Skeletal muscle satellite cell (primary cell): Measurements from ENCODE around the gene MAN2A1.
"Not testable (repeated sequence)": the region's sequence is repeated elsewhere in the genome, so short reads cannot be mapped to it uniquely, and the experiment has no call there.

ENCODE experiments used
- H3K27me3 ChIP-seq: 2 replicates; pipeline ENCODE4 v1.7.0; 2013; ENCODE audit warnings: low read length; ENCODE audit not compliant: control insufficient read depth, insufficient read depth
- H3K36me3 ChIP-seq: 2 replicates; pipeline ENCODE4 v1.7.0; 2013; ENCODE audit warnings: mild to moderate bottlenecking, control low read depth, low read length; ENCODE audit not compliant: insufficient read depth
- H3K4me1 ChIP-seq: 2 replicates; pipeline ENCODE4 v1.7.0; 2013; ENCODE audit warnings: low read length; ENCODE audit not compliant: control insufficient read depth, insufficient read depth
- H3K4me2 ChIP-seq: 2 replicates; pipeline ENCODE4 v1.7.0; 2013; ENCODE audit warnings: mild to moderate bottlenecking, low read length
- H3K4me3 ChIP-seq: 2 replicates; pipeline ENCODE4 v1.7.0; 2013; ENCODE audit warnings: low read length
- H3K9ac ChIP-seq: 2 replicates; pipeline ENCODE4 v1.7.0; 2013; ENCODE audit warnings: mild to moderate bottlenecking, low read depth, low read length, moderate library complexity
- H3K9me3 ChIP-seq: replicated peaks from 2 replicates; pipeline ENCODE4 v1.7.0; 2013; ENCODE audit warnings: mild to moderate bottlenecking, control low read depth, low read length

The MAN2A1 gene

DNA sequence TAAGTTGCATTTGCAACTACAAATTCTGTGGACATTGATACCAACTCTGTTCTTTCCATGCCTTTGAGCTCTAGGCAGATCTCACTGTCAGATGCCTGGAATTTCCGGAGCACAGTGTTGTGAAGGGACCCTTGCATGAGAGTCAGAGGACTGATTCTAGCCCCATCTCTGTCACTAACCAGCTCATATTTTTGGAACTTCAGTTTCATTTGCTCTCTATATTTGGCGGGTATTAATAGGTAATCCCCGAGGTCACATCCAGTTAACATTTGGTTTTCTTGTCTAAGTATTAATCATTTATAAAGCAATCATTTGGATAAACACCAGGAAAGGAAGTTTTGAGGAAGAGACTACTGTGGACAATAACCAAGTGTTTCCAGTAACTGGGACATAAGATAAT is 115.7 kb downstream of the MAN2A1 start:
- no peak overlapping the region for H3K4me3 ChIP-seq
- no peaks in the 10 kb centered on the region for H3K27me3 ChIP-seq
- peaks cover 10% of the 10 kb centered on the region for H3K36me3 ChIP-seq
- no peaks in the 10 kb centered on the region for H3K4me1 ChIP-seq
- no peak overlapping the region for H3K4me2 ChIP-seq
- no peak overlapping the region for H3K9ac ChIP-seq
- no peaks in the 10 kb centered on the region for H3K9me3 ChIP-seq

DNA sequence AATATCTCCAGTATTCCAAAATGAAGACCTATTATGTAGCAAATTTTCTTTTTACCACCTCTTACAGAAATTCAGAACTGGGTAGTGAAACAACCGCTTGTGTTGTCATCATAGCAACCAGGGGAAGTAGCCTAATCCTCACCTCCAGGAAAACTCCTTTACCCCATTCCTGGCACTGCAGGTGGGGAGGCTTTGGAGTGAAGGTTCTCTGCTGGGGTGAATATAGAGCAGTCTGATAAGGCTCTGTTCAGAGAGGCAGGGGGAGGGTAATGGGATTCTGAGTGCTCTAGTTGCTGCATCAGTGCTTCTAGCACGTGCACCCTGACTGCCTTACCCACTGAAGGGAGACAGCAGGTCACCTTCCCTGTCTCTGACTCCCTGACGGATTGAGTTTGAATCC is 116.2 kb downstream of the MAN2A1 start:
- Histone ChIP-seq H3K4me3 (no peak overlapping the region), H3K9me3 (no peaks in the 10 kb centered on the region), H3K9ac (no peak overlapping the region), H3K36me3 (peaks cover 10% of the 10 kb centered on the region), H3K4me1 (no peaks in the 10 kb centered on the region), H3K4me2 (no peak overlapping the region), H3K27me3 (no peaks in the 10 kb centered on the region)

DNA sequence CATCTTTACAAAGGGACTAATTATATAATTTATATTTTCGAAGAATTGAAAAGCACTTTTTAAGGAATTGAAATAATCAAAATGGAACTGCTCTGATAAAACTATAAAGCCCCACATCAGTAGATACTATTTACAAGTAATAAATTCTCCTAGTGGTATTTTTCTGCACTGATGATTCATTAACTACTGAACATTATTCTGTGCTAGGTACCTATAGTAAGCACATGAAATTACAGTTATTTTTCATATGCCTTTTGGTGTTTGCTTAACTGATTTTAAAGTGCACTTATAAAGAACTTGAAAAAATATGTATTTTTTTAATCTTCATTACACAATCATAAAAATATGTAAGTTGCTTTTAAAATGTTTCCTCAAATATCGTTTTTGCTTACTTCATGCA is 123.0 kb downstream of the MAN2A1 start:
- H3K27me3 ChIP-seq: no peaks in the 10 kb centered on the region
- no peak overlapping the region for H3K4me2 ChIP-seq
- peaks cover 10% of the 10 kb centered on the region for H3K36me3 ChIP-seq
- no peaks in the 10 kb centered on the region for H3K9me3 ChIP-seq
- H3K9ac ChIP-seq: no peak overlapping the region
- H3K4me1 ChIP-seq: peaks cover 6% of the 10 kb centered on the region
- H3K4me3 ChIP-seq: no peak overlapping the region

DNA sequence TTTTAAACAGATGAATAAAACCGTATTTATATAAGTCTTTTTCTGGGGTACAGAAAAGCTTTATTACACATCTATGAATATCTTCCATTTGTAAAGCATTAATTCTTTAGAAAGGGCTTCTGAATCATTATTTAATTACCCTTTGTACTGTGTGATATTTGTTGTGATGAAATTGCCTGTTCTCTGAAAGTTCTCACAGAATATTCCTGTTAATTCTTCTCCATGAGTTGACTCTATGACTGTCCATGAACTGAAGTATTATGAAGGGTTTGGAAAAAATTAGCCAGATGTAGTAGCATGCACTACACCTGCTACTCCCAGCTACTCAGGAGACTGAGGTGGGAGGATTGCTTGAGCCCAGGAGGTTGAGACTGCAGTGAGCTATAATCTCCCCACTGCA is 127.0 kb downstream of the MAN2A1 start:
- Histone ChIP-seq H3K9me3 (no peaks in the 10 kb centered on the region), H3K4me1 (peaks cover 6% of the 10 kb centered on the region), H3K4me2 (no peak overlapping the region), H3K9ac (no peak overlapping the region), H3K27me3 (no peaks in the 10 kb centered on the region), H3K36me3 (peaks cover 23% of the 10 kb centered on the region), H3K4me3 (no peak overlapping the region)

DNA sequence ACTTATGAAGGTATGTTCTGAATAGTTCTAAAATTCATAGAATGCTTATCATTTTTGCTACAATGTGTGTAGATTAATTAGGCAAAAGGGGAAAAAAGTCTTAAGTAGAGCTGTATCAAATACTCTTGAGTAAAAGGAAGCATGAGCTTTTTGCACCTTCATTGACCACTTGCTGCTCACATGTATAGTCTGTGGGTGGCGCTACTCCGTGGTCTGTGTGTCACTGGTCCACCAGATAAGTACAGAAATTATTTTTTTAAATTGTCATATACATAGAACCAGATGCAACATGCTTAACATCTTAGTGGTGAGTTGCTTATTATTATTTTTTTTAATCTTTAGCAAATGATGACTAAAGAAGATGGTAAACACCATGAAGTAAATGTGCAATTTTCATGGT is 130.2 kb downstream of the MAN2A1 start:
- Histone ChIP-seq H3K9me3 (no peaks in the 10 kb centered on the region), H3K9ac (no peak overlapping the region), H3K27me3 (no peaks in the 10 kb centered on the region), H3K4me2 (no peak overlapping the region), H3K4me1 (peaks cover 18% of the 10 kb centered on the region), H3K4me3 (no peak overlapping the region), H3K36me3 (peaks cover 28% of the 10 kb centered on the region)

DNA sequence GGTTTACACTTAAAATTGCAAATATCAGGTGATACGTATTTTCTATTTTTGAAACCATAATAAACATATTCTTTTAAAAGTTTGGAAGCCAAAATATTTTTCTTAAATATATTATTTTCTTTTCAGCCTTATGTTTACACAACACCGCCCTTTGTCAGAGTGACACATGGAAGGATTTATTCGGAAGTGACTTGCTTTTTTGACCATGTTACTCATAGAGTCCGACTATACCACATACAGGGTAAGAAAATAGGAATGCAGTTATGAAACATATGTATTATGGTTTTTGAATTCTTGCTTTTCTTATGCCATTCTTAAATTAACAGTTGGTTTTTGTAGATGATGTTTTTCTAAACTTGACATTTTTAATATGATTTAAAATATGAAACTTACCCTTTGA is 133.9 kb downstream of the MAN2A1 start:
- Histone ChIP-seq H3K4me2 (peak overlapping the region; percentile 13), H3K4me1 (peaks cover 26% of the 10 kb centered on the region), H3K36me3 (peaks cover 37% of the 10 kb centered on the region), H3K9me3 (no peaks in the 10 kb centered on the region), H3K9ac (peak overlapping the region; percentile 42), H3K4me3 (no peak overlapping the region), H3K27me3 (no peaks in the 10 kb centered on the region)

DNA sequence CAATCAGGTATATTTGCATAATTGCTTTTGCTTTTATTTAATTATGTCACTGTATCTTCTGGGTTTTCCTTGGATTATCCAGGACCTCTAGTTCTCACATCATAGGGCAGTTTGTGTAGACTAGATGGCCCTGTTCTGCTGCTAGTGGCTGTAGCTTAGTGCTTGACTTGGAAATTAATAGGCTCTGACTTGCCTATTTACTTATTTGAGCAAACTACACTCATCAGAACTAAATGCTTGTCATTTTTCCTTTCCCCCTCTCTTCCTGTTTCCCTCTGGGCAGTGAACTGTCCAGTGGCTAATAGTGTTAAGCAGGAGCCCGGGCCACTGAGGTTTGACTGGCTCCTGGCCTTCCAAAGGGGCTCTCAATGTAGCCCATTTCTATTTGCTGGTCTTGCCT is 135.7 kb downstream of the MAN2A1 start:
- peaks cover 32% of the 10 kb centered on the region for H3K4me1 ChIP-seq
- peaks cover 26% of the 10 kb centered on the region for H3K36me3 ChIP-seq
- no peak overlapping the region for H3K4me3 ChIP-seq
- no peaks in the 10 kb centered on the region for H3K9me3 ChIP-seq
- H3K9ac ChIP-seq: peak overlapping the region; percentile 44
- H3K4me2 ChIP-seq: no peak overlapping the region
- no peaks in the 10 kb centered on the region for H3K27me3 ChIP-seq

DNA sequence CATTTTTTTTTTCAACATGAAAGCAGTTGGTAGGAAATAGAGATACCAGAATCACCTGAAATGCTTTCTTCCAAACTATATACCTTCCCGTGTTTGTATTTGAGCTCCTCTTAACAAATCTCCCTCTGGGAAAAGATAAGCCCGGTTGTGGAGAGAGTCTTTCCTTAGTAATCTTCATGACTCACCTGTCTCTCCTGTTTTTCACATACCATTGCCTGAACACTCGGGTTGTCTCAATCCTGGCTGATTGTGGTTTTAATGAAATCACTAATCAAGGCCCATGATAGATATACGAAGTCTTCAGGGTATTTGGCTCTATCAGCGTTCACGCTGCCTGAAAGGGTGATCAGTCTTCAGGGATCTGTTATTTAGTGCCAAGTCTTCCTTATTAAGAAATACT is 136.7 kb downstream of the MAN2A1 start:
- Histone ChIP-seq H3K36me3 (peaks cover 19% of the 10 kb centered on the region), H3K4me2 (no peak overlapping the region), H3K9ac (no peak overlapping the region), H3K4me3 (no peak overlapping the region), H3K27me3 (no peaks in the 10 kb centered on the region), H3K9me3 (no peaks in the 10 kb centered on the region), H3K4me1 (peaks cover 41% of the 10 kb centered on the region)

DNA sequence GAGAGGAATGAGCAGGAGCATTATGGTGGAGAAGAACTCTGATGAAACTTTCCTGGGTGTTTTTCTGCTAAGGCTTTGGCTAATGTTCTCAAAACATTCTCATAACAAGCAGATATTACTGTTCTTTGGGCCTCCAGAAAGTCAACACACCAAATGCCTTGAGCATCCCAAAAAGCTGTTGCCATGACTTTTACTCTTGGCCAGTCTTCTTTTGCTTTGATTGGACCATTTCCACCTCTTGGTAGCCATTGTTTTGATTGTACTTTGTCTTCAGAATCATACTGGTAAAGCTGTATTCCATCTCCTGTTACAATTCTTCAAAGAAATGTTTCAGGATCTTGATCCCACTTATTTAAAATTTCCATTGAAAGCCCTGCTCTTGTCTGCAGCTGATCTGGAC is 139.6 kb downstream of the MAN2A1 start:
- peaks cover 13% of the 10 kb centered on the region for H3K36me3 ChIP-seq
- H3K4me2 ChIP-seq: no peak overlapping the region
- no peak overlapping the region for H3K4me3 ChIP-seq
- peaks cover 44% of the 10 kb centered on the region for H3K4me1 ChIP-seq
- no peak overlapping the region for H3K9ac ChIP-seq
- no peaks in the 10 kb centered on the region for H3K9me3 ChIP-seq
- no peaks in the 10 kb centered on the region for H3K27me3 ChIP-seq

DNA sequence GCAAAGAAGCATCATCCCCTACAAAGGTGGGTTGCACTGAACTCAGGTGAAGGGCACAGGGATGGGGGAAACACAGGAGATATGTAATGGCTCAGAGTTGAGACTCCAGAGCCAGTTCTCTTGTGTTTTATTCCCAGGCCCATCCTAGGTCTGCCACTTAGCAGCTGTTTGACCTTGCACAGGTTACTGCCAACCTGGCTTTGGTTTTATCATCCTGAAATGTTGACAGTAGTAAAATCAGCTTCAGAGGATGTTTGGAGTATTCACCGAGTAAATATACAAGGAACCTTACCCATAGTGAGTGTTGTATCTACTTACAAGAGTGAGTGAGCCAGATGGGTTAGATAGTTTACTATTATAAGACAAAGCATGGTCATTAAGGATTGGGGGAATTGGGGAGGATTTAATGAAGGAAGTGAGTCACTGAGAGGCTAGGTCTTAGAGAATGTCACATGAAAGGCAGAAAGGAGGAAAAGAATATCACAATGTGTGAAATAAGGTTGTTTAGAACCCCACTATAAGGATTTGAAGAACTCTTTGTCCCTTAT is 141.3 kb downstream of the MAN2A1 start:
- Histone ChIP-seq H3K9ac (peak overlapping the region; percentile 54), H3K4me3 (no peak overlapping the region), H3K36me3 (peaks cover 7% of the 10 kb centered on the region)

DNA sequence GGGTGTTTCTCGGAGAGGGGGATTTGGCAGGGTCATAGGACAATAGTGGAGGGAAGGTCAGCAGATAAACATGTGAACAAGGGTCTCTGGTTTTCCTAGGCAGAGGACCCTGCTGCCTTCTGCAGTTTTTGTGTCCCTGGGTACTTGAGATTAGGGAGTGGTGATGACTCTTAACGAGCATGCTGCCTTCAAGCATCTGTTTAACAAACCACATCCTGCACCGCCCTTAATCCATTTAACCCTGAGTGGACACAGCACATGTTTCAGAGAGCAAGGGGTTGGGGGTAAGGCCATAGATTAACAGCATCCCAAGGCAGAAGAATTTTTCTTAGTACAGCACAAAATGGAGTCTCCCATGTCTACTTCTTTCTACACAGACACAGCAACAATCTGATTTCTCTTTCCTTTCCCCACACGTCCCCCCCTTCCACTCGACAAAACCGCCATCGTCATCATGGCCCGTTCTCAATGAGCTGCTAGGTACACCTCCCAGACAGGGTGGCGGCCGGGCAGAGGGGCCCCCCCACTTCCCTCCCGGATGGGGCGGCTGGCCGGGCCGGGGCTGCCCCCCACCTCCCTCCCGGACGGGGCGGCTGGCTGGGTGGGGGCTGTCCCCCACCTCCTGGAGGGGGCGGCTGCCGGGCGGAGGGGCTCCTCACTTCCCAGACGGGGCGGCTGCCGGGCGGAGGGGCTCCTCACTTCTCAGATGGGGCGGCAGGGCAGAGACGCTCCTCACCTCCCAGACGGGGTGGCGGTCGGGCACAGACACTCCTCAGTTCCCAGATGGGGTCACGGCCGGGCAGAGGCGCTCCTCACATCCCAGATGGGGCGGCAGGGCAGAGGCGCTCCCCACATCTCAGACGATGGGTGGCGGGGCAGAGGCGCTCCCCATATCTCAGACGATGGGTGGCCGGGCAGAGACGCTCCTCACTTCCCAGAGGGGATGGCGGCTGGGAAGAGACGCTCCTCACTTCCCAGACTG is 142.8 kb downstream of the MAN2A1 start:
- H3K9me3 ChIP-seq, H3K27me3 ChIP-seq, H3K36me3 ChIP-seq, H3K4me3 ChIP-seq, H3K4me2 ChIP-seq: not testable (repeated sequence)
- Histone ChIP-seq H3K9ac (peak overlapping the region; percentile 54), H3K4me1 (peaks cover 31% of the 10 kb centered on the region)

More for the DNA sequence above, 141.3 kb downstream of the MAN2A1 start:
- Histone ChIP-seq H3K9me3 (no peaks in the 10 kb centered on the region), H3K27me3 (no peaks in the 10 kb centered on the region), H3K4me2 (no peak overlapping the region), H3K4me1 (peaks cover 31% of the 10 kb centered on the region)

DNA sequence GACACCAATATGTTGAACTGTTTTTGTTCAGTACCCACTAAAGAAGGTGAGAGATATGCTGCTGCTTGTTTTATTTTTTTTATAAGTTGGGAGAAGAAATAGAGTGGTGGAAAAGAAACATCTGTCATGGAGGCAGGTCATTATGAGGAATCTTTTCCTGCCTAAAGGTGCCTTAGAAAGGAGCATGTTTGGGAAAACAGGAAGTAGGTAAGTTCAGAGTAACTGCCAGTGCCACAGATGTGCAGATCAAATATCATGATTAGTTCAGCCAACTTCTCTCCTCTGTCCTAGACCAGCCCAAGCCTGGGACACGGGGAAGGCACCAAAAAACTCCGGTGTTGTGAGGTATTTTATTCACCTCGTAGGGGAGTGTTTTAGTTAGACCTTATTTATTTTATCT is 144.2 kb downstream of the MAN2A1 start:
- Histone ChIP-seq H3K4me3 (no peak overlapping the region), H3K27me3 (no peaks in the 10 kb centered on the region), H3K9me3 (no peaks in the 10 kb centered on the region), H3K36me3 (no peaks in the 10 kb centered on the region), H3K9ac (no peak overlapping the region), H3K4me1 (peaks cover 31% of the 10 kb centered on the region), H3K4me2 (no peak overlapping the region)
